Loucy (cell line): ENCODE results near the gene PTGR1.

Experiments used
- EZH2phosphoT487 ChIP-seq: fragments of 200-600 bp; IDR thresholded peaks from 2 replicates; pipeline ENCODE4 v1.6.1; 2018; ENCODE audit warnings: antibody characterized with exemption, mild to moderate bottlenecking, moderate library complexity, borderline replicate concordance
- TF ChIP-seq, protein P1 (sequence below): fragments of 200-600 bp; sonication (generic); conservative IDR thresholded peaks from 2 replicates; pipeline ENCODE4 v1.5.1; 2014; ENCODE audit warnings: mild to moderate bottlenecking, antibody characterized with exemption, low read length

DNA sequence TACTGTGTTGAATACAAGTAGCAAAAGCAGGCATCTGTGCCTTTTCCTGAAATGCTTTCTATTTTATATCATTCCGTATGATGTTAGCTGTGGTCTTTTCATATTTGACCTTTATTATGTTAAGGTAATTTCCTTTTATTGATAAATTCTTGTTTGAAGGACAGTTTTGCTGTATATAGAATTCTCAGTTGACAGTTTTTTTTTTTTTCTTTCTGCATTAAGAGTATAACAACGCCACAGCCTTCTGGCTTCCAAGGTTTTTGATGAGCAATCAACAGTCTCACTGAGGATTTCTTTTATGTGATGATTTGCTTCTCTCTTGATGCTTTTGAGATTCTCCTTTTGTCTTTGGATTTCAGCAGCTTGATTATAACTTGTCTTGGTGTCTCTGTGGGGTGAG lies 50.8 kb downstream of the PTGR1 start:
- TF ChIP-seq, protein P1, sequence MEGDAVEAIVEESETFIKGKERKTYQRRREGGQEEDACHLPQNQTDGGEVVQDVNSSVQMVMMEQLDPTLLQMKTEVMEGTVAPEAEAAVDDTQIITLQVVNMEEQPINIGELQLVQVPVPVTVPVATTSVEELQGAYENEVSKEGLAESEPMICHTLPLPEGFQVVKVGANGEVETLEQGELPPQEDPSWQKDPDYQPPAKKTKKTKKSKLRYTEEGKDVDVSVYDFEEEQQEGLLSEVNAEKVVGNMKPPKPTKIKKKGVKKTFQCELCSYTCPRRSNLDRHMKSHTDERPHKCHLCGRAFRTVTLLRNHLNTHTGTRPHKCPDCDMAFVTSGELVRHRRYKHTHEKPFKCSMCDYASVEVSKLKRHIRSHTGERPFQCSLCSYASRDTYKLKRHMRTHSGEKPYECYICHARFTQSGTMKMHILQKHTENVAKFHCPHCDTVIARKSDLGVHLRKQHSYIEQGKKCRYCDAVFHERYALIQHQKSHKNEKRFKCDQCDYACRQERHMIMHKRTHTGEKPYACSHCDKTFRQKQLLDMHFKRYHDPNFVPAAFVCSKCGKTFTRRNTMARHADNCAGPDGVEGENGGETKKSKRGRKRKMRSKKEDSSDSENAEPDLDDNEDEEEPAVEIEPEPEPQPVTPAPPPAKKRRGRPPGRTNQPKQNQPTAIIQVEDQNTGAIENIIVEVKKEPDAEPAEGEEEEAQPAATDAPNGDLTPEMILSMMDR: no peak
- no peak for TF ChIP-seq EZH2phosphoT487
